ENCODE measurements around the gene CDAN1.

The CDAN1 gene

DNA sequence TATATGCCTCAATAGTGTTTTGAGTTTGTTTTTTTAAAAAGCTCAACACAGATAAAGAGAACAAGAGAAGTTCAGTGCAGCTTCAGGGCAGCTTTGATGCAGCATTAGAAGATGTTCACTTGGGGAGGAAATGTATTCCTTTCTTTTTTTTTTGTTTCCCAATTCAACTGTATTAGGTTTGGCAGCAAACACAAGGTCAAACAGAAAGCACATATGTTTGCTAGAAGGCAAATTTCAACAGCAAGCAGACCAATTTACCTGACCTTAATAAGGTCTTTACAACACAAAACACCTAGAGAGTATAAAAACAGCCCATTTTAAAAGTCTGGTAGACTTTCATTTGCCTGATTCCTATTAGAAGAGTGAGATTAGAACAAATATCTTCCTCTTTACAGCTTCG is 7.3 kb upstream of the CDAN1 start:
- TF ChIP-seq SP1 (IDR thresholded peaks at IDR 0.05), result no peak
- TF ChIP-seq FOXK2 (IDR thresholded peaks at IDR 0.05), result no peak
- no peak for TF ChIP-seq L3MBTL2 (conservative IDR thresholded peaks at IDR 0.05)
- TF ChIP-seq HDGF (IDR thresholded peaks at IDR 0.05; ENCODE audit: borderline replicate concordance), result no peak
- TF ChIP-seq FOXM1 (IDR thresholded peaks at IDR 0.05; ENCODE audit: borderline replicate concordance), result no peak
- no peak for TF ChIP-seq NFRKB (IDR thresholded peaks at IDR 0.05)
- no peak for TF ChIP-seq ELF4 (IDR thresholded peaks at IDR 0.05)
- no peak for TF ChIP-seq ARNT (IDR thresholded peaks at IDR 0.05)
- no peak for TF ChIP-seq SUZ12 (IDR thresholded peaks at IDR 0.05)
- TF ChIP-seq ZNF384 (IDR thresholded peaks at IDR 0.05), result no peak
- TF ChIP-seq FOXA1 (IDR thresholded peaks at IDR 0.05), result no peak
- no peak for TF ChIP-seq BHLHE40 (IDR thresholded peaks at IDR 0.05; ENCODE audit: borderline replicate concordance)
- ChIA-PET CTCF (no interaction called here), POLR2A (no interaction called here)
- DNase-seq (ENCODE audit: extremely low spot score), result no peak

DNA sequence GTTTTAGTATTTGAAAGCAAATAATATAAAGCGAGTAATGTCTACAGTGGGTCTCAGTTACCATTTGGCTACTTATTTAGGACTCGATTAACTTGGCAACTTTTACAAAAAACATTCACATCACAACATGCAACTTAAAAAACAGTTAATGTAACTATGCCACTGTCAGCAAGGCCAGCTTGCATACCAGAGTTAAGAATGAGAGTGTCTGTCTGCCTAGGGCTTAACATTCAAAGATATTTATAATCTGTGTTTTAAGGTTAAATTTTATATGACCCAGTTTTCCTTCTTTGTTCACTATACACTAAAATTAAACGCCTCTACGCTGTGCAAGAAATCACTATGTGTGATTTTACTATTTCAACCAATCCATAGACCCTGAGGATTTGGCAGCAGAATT is 5.2 kb upstream of the CDAN1 start:
- no peak for TF ChIP-seq TARDBP (IDR thresholded peaks at IDR 0.05)
- no peak for TF ChIP-seq FOXA1 (IDR thresholded peaks at IDR 0.05)
- TF ChIP-seq FOXM1 (IDR thresholded peaks at IDR 0.05; ENCODE audit: borderline replicate concordance), result no peak
- no peak for TF ChIP-seq ZNF384 (IDR thresholded peaks at IDR 0.05)
- TF ChIP-seq SUZ12 (IDR thresholded peaks at IDR 0.05), result no peak
- TF ChIP-seq L3MBTL2 (conservative IDR thresholded peaks at IDR 0.05), result no peak
- no peak for TF ChIP-seq ARNT (IDR thresholded peaks at IDR 0.05)
- no peak for TF ChIP-seq FOXK2 (IDR thresholded peaks at IDR 0.05)
- no peak for TF ChIP-seq HDGF (IDR thresholded peaks at IDR 0.05; ENCODE audit: borderline replicate concordance)
- no peak for TF ChIP-seq LEF1 (IDR thresholded peaks at IDR 0.05; ENCODE audit: borderline replicate concordance)
- no peak for TF ChIP-seq ELF4 (IDR thresholded peaks at IDR 0.05)
- CTCF ChIA-PET, result no interaction called here
- POLR2A ChIA-PET, result no interaction called here
- no peak for DNase-seq (ENCODE audit: extremely low spot score)

DNA sequence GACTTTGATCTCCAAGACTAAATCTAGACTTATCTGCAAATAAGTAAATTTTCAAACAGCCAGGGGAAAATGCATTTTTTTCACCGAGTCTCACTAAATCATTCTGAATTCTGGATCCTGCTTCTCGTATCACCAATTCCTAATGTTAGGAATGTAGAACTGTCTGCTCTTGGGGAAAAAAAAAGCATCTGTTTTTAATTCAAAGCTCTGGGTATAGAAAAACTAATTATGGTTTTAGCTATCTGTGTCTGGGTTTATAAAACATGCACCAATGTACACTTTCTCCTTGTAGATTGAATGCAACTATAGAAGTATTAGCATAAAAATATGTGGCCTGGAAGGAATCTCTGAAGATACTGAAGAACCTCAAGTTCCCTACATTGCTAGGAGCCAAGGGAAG is 4.8 kb upstream of the CDAN1 start:
- CTCF ChIA-PET, result no interaction called here
- DNase-seq (ENCODE audit: extremely low spot score), result no peak
- no peak for TF ChIP-seq ZNF384 (IDR thresholded peaks at IDR 0.05)
- no peak for TF ChIP-seq SUZ12 (IDR thresholded peaks at IDR 0.05)
- TF ChIP-seq FOXK2 (IDR thresholded peaks at IDR 0.05), result no peak
- no peak for TF ChIP-seq SP1 (IDR thresholded peaks at IDR 0.05)
- TF ChIP-seq FOXA1 (IDR thresholded peaks at IDR 0.05), result no peak
- TF ChIP-seq CTBP1 (IDR thresholded peaks at IDR 0.05; ENCODE audit: borderline replicate concordance), result no peak
- TF ChIP-seq HDGF (IDR thresholded peaks at IDR 0.05; ENCODE audit: borderline replicate concordance), result no peak
- no peak for TF ChIP-seq ARNT (IDR thresholded peaks at IDR 0.05)
- no peak for TF ChIP-seq ELF4 (IDR thresholded peaks at IDR 0.05)
- no peak for TF ChIP-seq FOXM1 (IDR thresholded peaks at IDR 0.05; ENCODE audit: borderline replicate concordance)
- TF ChIP-seq LEF1 (IDR thresholded peaks at IDR 0.05; ENCODE audit: borderline replicate concordance), result no peak
- TF ChIP-seq L3MBTL2 (conservative IDR thresholded peaks at IDR 0.05), result no peak
- no peak for TF ChIP-seq NFRKB (IDR thresholded peaks at IDR 0.05)
- POLR2A ChIA-PET, result no interaction called here

DNA sequence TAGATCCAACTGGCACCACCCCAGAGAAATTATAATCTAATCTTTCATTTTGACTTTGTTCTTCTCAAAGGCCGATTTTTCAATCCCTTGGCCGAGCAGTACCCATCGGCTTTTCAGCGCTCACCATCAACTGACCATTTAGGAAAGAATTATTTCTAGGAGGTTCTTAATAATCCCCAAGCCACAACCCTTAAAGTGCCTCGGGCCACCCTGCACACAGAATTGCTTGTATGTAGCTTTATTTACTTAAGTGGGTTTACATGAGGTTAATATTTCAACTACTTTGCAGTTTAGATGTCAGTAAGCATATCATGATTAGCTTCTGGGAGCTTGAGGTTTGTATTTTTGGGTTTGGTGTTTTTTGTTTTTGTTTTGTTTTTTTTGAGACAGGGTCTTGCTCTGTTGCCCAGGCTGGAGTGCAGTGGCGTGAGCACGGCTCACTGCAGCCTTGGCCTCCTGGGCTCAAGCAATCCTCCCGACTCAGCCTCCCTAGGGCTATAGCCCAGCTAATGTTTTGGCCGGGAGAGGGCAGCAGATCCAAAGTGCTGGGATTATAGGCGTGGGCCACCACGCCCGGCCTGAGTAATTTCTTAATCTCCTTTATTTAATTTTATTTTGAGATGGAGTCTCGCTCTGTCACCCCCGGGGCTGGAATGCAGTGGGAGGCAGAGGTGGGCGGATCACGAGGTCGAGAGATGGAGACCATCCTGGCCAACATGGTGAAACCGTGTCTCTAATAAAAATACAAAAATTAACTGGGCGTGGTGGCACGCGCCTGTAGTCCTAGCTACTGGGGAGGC is 801 bp upstream of the CDAN1 start:
- ChIA-PET CTCF (interaction anchor here (0.6 to 2.3 kb wide), 4 partner anchors 11 to 295 kb away, joined by 3 to 8 read pairs (median 3); no protein-coding TSS in a partner anchor), POLR2A (interaction anchor here (0.6 kb wide), 1 partner anchor 195 kb away, joined by 3 read pairs; no protein-coding TSS in a partner anchor)
- no peak for DNase-seq (ENCODE audit: extremely low spot score)
- TF ChIP-seq, protein P1, sequence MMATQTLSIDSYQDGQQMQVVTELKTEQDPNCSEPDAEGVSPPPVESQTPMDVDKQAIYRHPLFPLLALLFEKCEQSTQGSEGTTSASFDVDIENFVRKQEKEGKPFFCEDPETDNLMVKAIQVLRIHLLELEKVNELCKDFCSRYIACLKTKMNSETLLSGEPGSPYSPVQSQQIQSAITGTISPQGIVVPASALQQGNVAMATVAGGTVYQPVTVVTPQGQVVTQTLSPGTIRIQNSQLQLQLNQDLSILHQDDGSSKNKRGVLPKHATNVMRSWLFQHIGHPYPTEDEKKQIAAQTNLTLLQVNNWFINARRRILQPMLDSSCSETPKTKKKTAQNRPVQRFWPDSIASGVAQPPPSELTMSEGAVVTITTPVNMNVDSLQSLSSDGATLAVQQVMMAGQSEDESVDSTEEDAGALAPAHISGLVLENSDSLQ (IDR thresholded peaks at IDR 0.05), result no peak
- TF ChIP-seq LEF1 (IDR thresholded peaks at IDR 0.05; ENCODE audit: borderline replicate concordance) (no peak), CTBP1 (IDR thresholded peaks at IDR 0.05; ENCODE audit: borderline replicate concordance) (no peak), FOXK2 (IDR thresholded peaks at IDR 0.05) (no peak), NFRKB (IDR thresholded peaks at IDR 0.05) (no peak), ARNT (IDR thresholded peaks at IDR 0.05) (no peak), ZNF384 (IDR thresholded peaks at IDR 0.05) (0 out of 2 replicates have a peak, but pooled peaks have one; percentile 13), FOXA1 (IDR thresholded peaks at IDR 0.05) (no peak)

DNA sequence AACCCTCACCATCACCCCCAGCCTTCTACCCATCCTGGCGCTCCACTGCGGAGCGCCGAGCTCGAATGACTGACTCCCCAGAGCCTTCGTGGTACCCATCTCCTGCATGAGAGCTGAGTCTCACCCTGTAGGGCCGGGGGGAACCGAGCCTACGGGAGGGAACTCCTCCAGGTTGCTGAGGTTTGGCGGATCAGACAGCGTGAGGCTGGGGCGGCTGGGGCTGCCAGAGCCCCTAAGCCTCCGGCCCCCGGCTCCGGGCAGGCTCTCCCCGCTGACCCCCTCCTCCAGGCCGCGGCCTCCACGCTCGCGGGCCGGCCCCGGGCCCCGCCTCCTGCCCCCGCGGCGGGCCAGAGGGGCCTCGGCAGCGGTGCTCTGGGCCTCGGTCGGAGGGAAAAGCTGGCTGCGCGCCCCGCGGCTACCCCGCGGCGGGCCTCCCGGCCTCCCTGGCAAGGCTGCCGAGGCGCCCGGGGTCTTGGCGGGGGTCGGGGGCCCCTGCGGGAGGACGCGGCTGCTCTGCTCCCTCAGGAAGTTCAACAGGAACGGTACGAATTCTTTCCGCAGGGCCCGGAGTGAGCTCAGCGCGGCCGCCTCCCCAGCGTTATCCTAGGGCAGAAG is 643 bp downstream of the CDAN1 start:
- CTCF ChIA-PET, result no interaction called here
- peak; percentile 25 for DNase-seq (ENCODE audit: extremely low spot score)

More for the DNA sequence above, 643 bp downstream of the CDAN1 start:
- no peak for TF ChIP-seq LEF1 (IDR thresholded peaks at IDR 0.05; ENCODE audit: borderline replicate concordance)
- no peak for TF ChIP-seq ELF4 (IDR thresholded peaks at IDR 0.05)
- no peak for TF ChIP-seq FOXK2 (IDR thresholded peaks at IDR 0.05)
- no peak for TF ChIP-seq CTBP1 (IDR thresholded peaks at IDR 0.05; ENCODE audit: borderline replicate concordance)
- TF ChIP-seq, protein P1 (IDR thresholded peaks at IDR 0.05), result no peak
- TF ChIP-seq SP1 (IDR thresholded peaks at IDR 0.05), result no peak
- TF ChIP-seq ZNF384 (IDR thresholded peaks at IDR 0.05), result no peak
- TF ChIP-seq L3MBTL2 (conservative IDR thresholded peaks at IDR 0.05), result no peak
- TF ChIP-seq FOXA1 (IDR thresholded peaks at IDR 0.05), result no peak
- no peak for TF ChIP-seq TARDBP (IDR thresholded peaks at IDR 0.05)
- no peak for TF ChIP-seq ARNT (IDR thresholded peaks at IDR 0.05)
- no peak for TF ChIP-seq BHLHE40 (IDR thresholded peaks at IDR 0.05; ENCODE audit: borderline replicate concordance)
- TF ChIP-seq NFRKB (IDR thresholded peaks at IDR 0.05), result no peak
- no peak for TF ChIP-seq SUZ12 (IDR thresholded peaks at IDR 0.05)
- no peak for TF ChIP-seq FOXM1 (IDR thresholded peaks at IDR 0.05; ENCODE audit: borderline replicate concordance)
- TF ChIP-seq HDGF (IDR thresholded peaks at IDR 0.05; ENCODE audit: borderline replicate concordance), result no peak
- POLR2A ChIA-PET, result no interaction called here
